Middle frontal gyrus (tissue), 1 donor: ENCODE measurements around the gene LIMS2.

Experiments used
- DNase-seq: peaks from one replicate; pipeline ENCODE4 v3.0.0-alpha.2; 2015; ENCODE audit warnings: low spot score; ENCODE audit errors: extremely low spot score

LIMS2 gene

GRCh38 chr2:127607399-127607908, 67.9 kb downstream of the LIMS2 start:
- DNase-seq = no peak

- no peak for DNase-seq
Observed at GRCh38 chr2:127606625-127607398, 68.5 kb downstream of the LIMS2 start.

- DNase-seq = no peak
Observed at GRCh38 chr2:127605691-127606263, 69.6 kb downstream of the LIMS2 start.

- DNase-seq = no peak
Observed at GRCh38 chr2:127604986-127605385, 70.3 kb downstream of the LIMS2 start.

GRCh38 chr2:127599211-127599610, 76.1 kb downstream of the LIMS2 start:
- DNase-seq = no peak

GRCh38 chr2:127598711-127599110, 76.6 kb downstream of the LIMS2 start:
- no peak for DNase-seq

- no peak for DNase-seq
Observed at GRCh38 chr2:127597984-127598380, 77.3 kb downstream of the LIMS2 start.

- DNase-seq = no peak
Observed at GRCh38 chr2:127597046-127597983, 78.0 kb downstream of the LIMS2 start.

- no peak for DNase-seq
Observed at GRCh38 chr2:127596311-127597045, 78.9 kb downstream of the LIMS2 start.

- no peak for DNase-seq
Observed at GRCh38 chr2:127594116-127594591, 81.2 kb downstream of the LIMS2 start.

- DNase-seq = no peak
Observed at GRCh38 chr2:127593228-127594115, 81.9 kb downstream of the LIMS2 start.

GRCh38 chr2:127592761-127593227, 82.5 kb downstream of the LIMS2 start:
- DNase-seq = no peak

- DNase-seq = peak; percentile 4
Observed at GRCh38 chr2:127591221-127591923, 84.0 kb downstream of the LIMS2 start.

- no peak for DNase-seq
Observed at GRCh38 chr2:127590386-127591190, 84.7 kb downstream of the LIMS2 start.

- no peak for DNase-seq
Observed at GRCh38 chr2:127589841-127590240, 85.5 kb downstream of the LIMS2 start.

- no peak for DNase-seq
Observed at GRCh38 chr2:127589358-127589757, 86.0 kb downstream of the LIMS2 start.
